GM19438 (cell line): ENCODE results near the gene SMIM3.
"Not testable (repeated sequence)": the region's sequence is repeated elsewhere in the genome, so short reads cannot be mapped to it uniquely, and the experiment has no call there.

ENCODE experiments used
- ATAC-seq: cut with Tn5 transposase; IDR thresholded peaks from one replicate; pipeline ENCODE4 v1.9.1; 2021; ENCODE audit warnings: low read depth; ENCODE audit not compliant: unreplicated experiment

SMIM3 gene

DNA sequence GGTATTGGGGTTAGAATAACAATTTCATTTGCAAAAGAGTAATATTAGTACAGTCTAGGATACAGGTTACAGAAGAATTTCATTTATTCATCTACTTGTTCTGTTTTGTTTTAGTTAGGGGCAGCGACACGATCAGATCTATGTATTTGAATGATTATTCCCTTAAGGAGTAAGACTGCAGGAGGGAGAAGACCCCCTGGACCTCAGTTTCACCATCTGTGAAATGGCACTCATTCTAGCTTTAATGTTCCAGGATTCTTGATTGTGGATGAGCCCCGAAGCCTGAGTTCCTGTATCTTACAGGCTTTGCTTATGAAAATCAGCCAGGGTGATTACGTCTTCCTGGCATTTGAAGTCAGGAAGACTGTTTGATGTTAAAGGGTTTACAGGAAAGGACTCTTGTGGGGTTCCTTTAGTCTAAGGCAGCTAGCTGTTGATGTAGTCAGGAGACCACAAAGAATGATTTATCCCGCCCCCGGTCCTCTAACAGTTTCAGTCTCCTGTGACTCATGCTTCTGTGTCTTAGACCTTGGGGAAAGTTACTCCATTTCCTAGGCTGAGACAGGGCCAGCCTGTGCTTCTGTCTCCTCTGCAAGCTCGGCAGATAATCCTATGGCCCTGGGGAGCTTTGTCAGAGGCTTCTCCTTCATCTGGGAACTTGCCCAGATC lies 11.5 kb downstream of the SMIM3 start:
- peak; percentile 92 for ATAC-seq

DNA sequence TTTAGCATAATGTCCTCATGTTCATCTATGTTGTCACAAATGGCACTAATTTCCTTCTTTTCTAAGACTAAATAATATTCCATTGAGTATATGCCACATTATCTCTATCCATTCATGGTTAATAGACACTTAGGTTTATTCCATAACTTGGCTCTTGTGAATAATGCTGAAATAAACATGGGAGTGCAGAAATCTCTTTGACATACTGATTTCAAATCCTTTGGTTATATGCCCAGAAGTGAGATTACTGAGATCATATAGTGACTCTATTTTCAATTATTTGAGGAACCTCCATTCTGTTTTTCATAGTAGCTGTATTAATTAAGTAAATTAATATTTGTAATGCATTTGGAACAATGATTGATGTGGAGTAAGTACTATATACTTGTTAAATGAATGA lies 13.0 kb downstream of the SMIM3 start:
- ATAC-seq = no peak

DNA sequence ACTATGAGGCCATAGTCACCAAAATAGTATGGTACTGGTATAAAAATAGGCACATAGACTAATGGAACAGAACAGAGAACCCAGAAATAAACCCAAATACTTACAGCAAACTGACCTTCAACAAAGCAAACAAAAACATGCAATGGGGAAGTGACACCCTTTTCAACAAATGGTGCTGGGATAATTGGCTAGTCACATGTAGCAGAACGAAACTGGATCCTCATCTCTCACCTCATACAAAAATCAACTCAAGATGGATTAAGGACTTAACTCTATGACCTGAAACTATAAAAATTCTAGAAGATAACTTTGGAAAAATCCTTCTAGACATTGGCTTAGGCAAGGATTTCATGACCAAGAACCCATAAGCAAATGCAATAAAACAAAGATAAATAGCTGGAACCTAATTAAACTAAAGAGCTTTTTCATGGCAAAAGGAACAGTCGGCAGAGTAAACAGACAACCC lies 14.9 kb downstream of the SMIM3 start:
- not testable (repeated sequence) for ATAC-seq

DNA sequence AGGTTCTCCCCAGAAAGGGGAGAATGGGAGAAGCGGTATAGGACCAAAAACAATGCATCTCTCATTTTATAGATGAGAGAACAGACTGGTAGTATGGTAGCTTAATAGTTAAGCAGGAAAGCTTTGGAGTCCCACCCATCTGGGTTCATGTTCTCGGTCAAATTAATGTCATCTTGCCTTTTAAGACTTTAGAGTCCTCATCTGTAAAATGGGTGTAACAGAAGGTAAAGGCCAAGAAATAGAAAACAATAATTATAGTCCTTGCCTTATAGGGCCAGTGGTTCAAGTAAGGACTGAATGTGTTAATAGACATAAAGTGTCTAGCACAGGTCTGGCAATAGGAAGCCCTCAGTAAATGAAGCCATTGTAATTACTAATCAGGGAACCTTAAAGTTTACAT lies 16.4 kb downstream of the SMIM3 start:
- no peak for ATAC-seq

DNA sequence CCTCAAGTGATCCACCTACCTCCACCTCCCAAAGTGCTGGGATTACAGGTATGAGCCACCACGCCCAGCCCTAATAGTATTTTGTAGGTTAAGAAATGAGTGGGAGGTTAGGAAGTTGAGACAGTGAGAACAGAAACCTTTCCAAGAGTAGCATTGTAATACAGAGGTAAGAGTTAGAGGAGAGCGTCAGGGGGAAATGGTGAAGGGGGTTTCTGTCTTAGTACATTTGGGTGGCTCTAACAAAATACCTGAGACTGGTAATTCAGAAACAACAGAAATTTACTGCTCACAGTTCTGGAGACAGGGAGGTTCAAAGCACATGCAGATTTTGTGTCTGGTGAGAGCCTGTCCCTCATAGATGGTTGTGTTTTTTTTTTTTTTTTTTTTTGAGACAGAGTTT lies 18.8 kb downstream of the SMIM3 start:
- no peak for ATAC-seq

DNA sequence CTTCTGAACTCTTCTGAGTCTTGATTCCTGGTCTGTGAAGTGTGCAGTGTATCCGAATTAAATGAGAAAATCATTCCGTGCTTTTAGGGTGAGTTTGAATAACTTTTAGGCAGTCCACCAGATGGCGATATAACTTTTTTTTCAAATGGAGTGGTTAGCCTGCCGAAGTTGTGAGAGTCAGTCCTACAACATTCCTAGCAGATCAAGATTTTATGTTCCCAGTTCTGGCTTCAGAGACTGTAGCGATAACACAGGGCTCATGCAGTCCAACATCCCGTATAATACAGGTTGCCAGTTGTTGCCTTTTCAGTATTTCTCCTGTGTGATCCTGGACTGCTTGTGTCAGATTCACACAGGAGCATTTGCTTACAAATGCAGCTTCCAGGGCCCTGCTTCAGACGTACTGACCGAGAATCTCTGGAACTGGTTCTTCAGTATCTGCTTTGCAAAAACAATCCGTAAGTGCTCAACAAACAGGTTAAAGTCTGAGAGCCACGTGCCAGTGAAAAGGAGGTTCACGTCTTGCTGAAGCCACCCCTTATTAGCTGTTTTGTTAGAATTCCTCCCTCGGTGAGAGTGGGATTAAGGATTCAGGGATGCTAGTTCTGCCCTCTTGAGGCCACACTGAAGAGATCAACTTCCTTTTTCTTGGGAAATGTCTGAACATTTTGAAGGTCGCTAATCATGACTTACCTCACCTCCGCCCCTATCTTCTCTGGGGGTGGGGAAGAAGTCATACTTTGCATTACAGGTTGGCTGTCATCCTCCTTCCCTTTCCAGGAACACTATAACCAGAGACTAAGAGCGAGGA lies 22.8 kb downstream of the SMIM3 start:
- ATAC-seq = no peak

DNA sequence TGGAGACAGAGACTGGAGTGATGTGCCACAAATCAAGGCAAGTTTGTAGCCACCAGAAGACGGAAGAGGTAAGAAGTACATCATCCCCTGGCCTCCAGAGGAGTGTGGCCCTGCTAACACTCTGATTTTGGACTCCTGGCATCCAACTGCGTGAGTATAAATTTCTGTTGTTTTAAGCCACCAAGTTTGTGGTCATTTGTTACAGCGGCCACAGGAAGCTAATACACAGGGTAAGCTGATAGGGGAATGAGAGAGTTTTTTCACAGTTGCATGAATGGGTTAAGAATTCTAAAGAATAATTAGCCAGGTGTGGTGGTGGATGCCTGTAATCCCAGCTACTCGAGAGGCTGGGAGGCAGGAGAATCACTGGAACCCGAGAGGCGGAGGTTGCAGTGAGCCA lies 25.8 kb downstream of the SMIM3 start:
- no peak for ATAC-seq

DNA sequence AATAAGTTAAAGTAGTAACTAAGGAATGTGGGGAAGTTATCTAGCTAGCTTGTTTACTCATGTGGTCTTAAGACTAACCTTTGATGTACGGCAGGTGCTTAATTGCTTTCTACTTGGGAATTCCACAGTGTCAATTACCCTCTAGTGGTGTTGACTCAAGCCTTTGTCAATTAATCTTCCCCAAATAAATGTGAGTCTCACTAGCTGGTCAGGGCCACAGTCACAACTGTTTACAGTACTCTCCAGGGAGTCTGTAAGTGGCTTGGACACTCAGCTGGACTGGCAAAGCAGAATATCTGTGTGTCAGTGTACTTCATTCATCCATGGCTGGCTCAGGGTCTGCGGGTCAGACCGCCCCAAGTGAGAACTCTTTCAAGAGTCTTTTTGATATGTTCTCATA lies 30.8 kb downstream of the SMIM3 start:
- ATAC-seq = no peak

DNA sequence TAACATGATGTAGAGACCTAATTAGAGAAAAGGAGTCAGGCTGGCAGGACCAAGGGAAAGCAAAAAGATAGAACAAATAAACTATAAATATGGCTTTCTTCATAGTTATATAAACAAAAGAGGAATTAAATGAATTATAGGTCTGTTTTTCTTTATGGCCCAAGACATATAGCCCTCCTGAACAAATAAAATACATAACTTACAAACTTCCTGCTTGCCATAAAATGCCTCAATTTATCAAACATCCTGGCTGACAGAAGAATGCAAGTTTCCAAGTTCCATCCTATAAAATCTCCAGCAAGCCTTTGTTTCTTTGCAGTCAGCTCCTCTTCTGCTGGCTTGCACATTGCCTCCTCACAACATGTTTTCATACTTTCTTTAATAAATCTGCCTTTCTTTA lies 36.5 kb downstream of the SMIM3 start:
- ATAC-seq = no peak

DNA sequence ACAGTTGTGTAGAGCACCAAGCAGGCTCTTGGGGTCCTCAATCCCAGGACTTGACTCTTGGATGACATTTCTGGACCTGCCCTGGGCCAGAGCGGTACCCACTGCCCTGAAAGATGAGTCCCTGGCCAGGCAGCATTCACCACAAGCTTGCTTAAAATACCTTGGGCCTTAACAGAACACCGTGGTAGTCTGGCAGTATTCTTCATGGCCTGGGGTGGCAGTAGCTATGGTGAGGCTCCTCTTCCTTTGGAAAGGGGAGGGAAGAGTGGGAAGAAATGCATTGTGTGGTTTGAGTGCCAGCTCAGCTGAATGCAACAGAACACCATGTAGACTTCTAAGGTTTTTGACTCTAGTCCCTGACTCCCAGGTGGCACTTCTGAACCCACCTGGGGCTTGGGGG lies 38.4 kb downstream of the SMIM3 start:
- no peak for ATAC-seq

DNA sequence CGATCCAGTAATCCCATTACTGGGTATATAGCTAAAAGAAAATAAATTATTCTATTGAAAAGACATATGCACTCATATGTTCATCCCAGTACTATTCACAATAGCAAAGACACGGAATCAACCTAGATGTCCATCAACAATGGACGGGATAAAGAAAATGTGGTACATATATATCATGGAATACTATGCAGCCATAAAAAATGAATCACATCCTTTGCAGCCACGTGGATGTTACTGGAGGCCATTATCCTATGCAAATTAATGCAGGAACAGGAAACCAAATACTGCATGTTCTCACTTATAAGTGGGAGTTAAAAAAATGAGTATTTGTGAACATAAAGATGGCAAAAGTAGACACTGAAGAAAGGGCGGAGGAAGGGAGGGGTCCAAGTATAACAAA lies 51.2 kb downstream of the SMIM3 start:
- ATAC-seq = no peak

DNA sequence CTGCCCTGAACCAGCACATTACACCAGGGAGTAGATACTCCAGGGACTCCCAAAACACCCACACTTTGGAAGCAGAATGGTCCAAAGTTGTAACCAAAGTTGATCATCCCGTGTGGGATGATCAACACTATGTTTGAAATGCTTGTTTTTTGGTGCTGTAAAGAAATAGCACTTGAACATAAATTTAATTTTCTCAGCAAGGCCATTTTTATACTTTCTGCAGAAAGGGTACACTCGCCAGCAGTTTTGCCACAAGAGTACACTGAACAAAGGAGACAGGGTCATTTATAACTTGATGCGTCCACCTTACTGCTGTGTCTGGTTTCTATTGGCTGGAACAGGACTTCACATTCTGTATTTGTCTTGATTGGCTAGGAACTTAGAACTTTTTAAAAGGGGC lies 53.3 kb downstream of the SMIM3 start:
- ATAC-seq = not testable (repeated sequence)

DNA sequence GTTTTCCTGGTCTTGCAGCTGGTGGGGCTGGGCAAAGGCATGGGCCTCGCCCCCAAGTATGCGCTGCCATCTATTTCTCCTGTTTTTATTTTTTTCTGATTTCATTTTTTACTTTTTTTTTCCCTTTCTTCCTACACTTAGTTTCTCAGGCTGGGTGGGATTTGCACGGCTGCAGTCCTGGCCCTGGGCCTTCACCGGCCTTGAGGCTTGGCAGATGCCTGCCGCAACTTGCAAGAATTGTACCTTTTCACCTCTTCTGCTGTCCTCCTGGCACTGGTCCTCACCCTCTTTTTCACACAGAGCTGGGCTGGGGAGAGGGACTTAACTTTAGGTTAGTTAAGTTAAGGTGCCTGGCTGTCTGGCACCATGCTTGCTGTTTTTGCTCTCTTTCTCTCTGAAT lies 57.5 kb downstream of the SMIM3 start:
- no peak for ATAC-seq

DNA sequence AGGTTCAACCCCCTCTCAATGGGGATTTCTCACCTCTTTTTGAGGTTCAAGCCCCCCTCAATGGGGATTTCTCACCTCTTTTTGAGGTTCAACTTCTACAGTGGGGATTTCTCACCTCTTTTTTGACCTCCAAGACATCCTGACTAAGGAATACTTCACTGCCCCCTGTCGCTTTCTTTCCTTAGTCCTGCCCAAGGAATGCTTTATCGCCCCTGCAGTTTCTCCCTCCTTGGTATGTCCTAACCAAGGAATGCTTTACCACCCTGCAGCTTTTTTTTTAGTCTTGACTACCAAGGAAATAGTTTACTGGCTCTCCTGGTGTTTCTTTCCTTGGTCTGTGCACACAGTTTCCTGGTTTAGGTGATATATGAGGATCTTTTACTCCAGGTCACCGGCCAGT lies 58.1 kb downstream of the SMIM3 start:
- no peak for ATAC-seq

DNA sequence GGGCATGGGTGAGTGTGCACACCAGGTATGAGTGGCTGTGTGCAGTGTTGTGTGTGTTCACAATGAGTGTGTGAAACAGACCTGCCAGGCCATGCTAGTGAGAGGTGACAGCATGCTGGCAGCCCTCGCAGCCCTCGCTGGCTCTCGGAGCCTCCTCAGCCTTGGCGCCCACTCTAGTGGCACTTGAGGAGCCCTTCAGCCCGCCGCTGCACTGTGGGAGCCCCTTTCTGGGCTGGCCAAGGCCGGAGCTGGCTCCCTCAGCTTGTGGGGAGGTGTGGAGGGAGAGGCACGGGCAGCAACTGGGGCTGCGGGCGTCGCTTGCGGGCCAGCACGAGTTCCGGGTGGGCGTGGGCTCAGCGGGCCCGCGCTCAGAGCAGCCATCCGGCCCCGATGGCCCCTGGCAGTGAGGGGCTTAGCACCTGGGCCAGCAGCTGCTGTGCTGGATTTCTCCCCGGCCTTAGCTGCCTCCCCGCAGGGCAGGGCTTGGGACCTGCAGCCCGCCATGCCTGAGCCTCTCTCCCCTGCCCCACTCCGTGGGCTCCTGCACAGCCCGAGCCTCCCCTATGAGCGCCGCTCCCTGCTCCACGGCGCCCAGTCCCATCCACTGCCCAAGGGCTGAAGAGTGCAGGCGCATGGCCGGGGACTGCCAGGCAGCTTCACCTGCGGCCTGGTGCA lies 66.8 kb downstream of the SMIM3 start:
- ATAC-seq = not testable (repeated sequence)

DNA sequence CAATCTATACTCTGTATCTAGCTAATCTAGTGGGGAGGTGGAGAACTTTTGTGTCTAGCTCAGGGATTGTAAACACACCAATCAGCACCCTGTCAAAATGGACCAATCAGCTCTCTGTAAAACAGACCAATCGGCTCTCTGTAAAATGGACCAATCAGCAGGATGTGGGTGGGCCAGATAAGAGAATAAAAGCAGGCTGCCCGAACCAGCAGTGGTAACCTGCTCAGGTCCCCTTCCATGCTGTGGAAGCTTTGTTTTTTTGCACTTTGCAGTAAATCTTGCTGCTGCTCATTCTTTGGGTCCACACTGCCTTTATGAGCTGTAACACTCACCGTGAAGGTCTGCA lies 67.7 kb downstream of the SMIM3 start, which contains the start of gene IRGM:
IRGM (plus strand) TSS at position 214 of the 346 bp plus-strand sequence. CDS start 1,603 bp downstream, outside the sequence.
- ATAC-seq = not testable (repeated sequence)
